Measurements from ENCODE around the gene POGK. TPM values are rescaled to one million over a fixed set of nuclear protein-coding genes. Genes with fewer than 3 reads are reported as not detected.
A peak's percentile ranks its signal among the peaks of the same experiment; 100 is the strongest.

Gene POGK
- total and polyA plus RNA-seq, 9 of the 15 experiments (the other 6 are each of a cell fraction or from before 2014, with no cell fraction given): 6.1 to 44.5 (median 24.3) TPM

GRCh38 chr1:166859597-166859996, 20.3 kb downstream of the POGK start (continued):
- no peak for TF ChIP-seq MTA1 (IDR thresholded peaks at IDR 0.05; ENCODE audit: borderline replicate concordance)

GRCh38 chr1:166865926-166866325, 26.7 kb downstream of the POGK start:
- ATAC-seq (no peak), FAIRE-seq (no peak), DNase-seq (ENCODE audit: extremely low read depth in 1 of 4, low spot score in 3 of 4) (no peak)
- POLR2A ChIA-PET: interaction anchor here (1.2 to 2.4 kb wide), 2 partner anchors 8 to 12 kb away, joined by 3 to 9 read pairs; no protein-coding TSS in a partner anchor
- H3K27ac ChIP-seq (ENCODE audit: extremely low read depth, low read depth, low read length): no peak overlapping the region
- H3K4me2 ChIP-seq (ENCODE audit: insufficient read depth, low read length): no peak overlapping the region
- in situ Hi-C loops (cut with MboI): no loop called here
- H3K27me3 ChIP-seq (ENCODE audit: control insufficient read depth in 2 of 2, insufficient read depth in 2 of 2, low read length in 2 of 2): no peaks in the 10 kb centered on the region
- H4K20me1 ChIP-seq (replicated peaks; ENCODE audit: control insufficient read depth, insufficient read depth, low read length): no peaks in the 10 kb centered on the region
- H3K9me3 ChIP-seq (replicated peaks; ENCODE audit: control insufficient read depth, insufficient read depth, low read depth, low read length): no peaks in the 10 kb centered on the region
- BruUV-seq (replicated peaks): no TSS peak
- H3K4me3 ChIP-seq: no peak overlapping the region
- H2AFZ ChIP-seq (ENCODE audit: low read depth, low read length): no peak overlapping the region
- 85% methylated on average over 5 of the region's 5 CpGs for WGBS (ENCODE audit: insufficient coverage, low coverage, missing lambda C conversion rate)
- intact Hi-C loops (cut with micrococcal nuclease): no loop called here
- TF ChIP-seq SOX6 (IDR thresholded peaks at IDR 0.05) (no peak), NFE2 (IDR thresholded peaks at IDR 0.05; ENCODE audit: low read depth) (no peak)
- no peak overlapping the region for H3K9ac ChIP-seq (ENCODE audit: insufficient read depth in 1 of 2, low read depth in 2 of 2, low read length in 2 of 2)
- CTCF ChIA-PET (ENCODE audit: low intra/inter-chr PET ratio): no interaction called here
- H3K79me2 ChIP-seq (ENCODE audit: control insufficient read depth, insufficient read depth, low read length): peaks cover 28% of the 10 kb centered on the region
- no peaks in the 10 kb centered on the region; a peak in 2 of 5 replicates for H3K4me1 ChIP-seq (replicated peaks in 1 of 2; ENCODE audit: control insufficient read depth in 2 of 2, insufficient read depth in 2 of 2, low read length in 2 of 2)
- no peaks in the 10 kb centered on the region for H3K9me1 ChIP-seq (ENCODE audit: control insufficient read depth, insufficient read depth, low read length)
- peaks cover 78% of the 10 kb centered on the region for H3K36me3 ChIP-seq (ENCODE audit: control insufficient read depth, insufficient read depth, low read length)

- ATAC-seq: no peak
- no TSS peak for BruUV-seq (replicated peaks)
- ChIA-PET CTCF (ENCODE audit: low intra/inter-chr PET ratio) (no interaction called here), POLR2A (interaction anchor here (0.7 to 1.5 kb wide), 4 partner anchors 10 to 33 kb away, joined by 3 to 8 read pairs (median 4); partner anchors contain the start of gene POGK)
- Histone ChIP-seq H3K9ac (ENCODE audit: insufficient read depth in 1 of 2, low read depth in 2 of 2, low read length in 2 of 2) (no peak overlapping the region), H3K9me1 (ENCODE audit: control insufficient read depth, insufficient read depth, low read length) (no peaks in the 10 kb centered on the region), H2AFZ (ENCODE audit: low read depth, low read length) (no peak overlapping the region), H4K20me1 (replicated peaks; ENCODE audit: control insufficient read depth, insufficient read depth, low read length) (0 out of 2 replicates have a peak, but pooled peaks cover 8% of the 10 kb centered on the region), H3K9me3 (replicated peaks; ENCODE audit: control insufficient read depth, insufficient read depth, low read depth, low read length) (no peaks in the 10 kb centered on the region), H3K79me2 (ENCODE audit: control insufficient read depth, insufficient read depth, low read length) (peaks cover 55% of the 10 kb centered on the region), H3K4me3 (no peak overlapping the region), H3K4me2 (ENCODE audit: insufficient read depth, low read length) (no peak overlapping the region), H3K36me3 (ENCODE audit: control insufficient read depth, insufficient read depth, low read length) (peaks cover 68% of the 10 kb centered on the region), H3K27ac (ENCODE audit: extremely low read depth, low read depth, low read length) (no peak overlapping the region), H3K27me3 (ENCODE audit: control insufficient read depth in 2 of 2, insufficient read depth in 2 of 2, low read length in 2 of 2) (no peaks in the 10 kb centered on the region), H3K4me1 (replicated peaks in 1 of 2; ENCODE audit: control insufficient read depth in 2 of 2, insufficient read depth in 2 of 2, low read length in 2 of 2) (peaks cover 6 to 7% of the 10 kb centered on the region in 2 experiments; a peak in 4 of 5 replicates)
- in situ Hi-C loops (cut with MboI) (no loop called here), intact Hi-C loops (cut with micrococcal nuclease) (no loop called here)
- no peak for DNase-seq (ENCODE audit: extremely low read depth in 1 of 4, low spot score in 3 of 4)
- WGBS (ENCODE audit: insufficient coverage, low coverage, missing lambda C conversion rate): over 99% methylated on average over 7 of the region's 7 CpGs
- TF ChIP-seq CEBPG (CRISPR knock-in tag; IDR thresholded peaks at IDR 0.05) (no peak), CEBPG (tag; conservative IDR thresholded peaks at IDR 0.05 in 1 of 2, IDR thresholded peaks at IDR 0.05 in 1 of 2) (0 out of 4 replicates have a peak, but pooled peaks of 1 of the 2 experiments have one; percentile 8), RHOXF2B (CRISPR knock-in tag; conservative IDR thresholded peaks at IDR 0.05) (no peak)
- no peak for FAIRE-seq
Measured at GRCh38 chr1:166868639-166869038, 29.4 kb downstream of the POGK start.
